TTC549 (cell line): ENCODE data around the gene GLI3.

ENCODE experiments used
- FAIRE-seq: peaks from 2 replicates; lab custom pipeline; 2012; peaks lifted over from hg19 to GRCh38; lab: Jason Lieb, UNC

The GLI3 gene

DNA sequence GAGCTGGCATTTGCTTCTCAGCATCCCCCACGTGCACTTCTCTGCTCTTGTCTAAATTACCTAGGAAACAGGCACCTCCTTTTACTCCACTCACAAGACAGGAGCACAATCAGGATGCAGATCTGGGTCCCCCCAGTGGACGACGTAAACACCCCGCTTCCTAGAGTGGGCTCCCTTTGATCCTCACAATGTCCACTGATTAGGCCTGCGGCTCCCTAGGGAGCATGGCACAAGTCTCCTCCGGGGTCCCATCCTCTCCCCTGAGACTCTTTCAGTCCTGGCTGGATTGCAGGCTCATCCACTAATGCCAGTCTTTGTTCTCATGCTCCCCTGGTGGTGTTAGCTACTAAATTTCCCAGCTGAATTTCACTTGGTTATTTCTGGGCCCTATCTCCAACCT lies 98.3 kb downstream of the GLI3 start:
- no peak for FAIRE-seq

DNA sequence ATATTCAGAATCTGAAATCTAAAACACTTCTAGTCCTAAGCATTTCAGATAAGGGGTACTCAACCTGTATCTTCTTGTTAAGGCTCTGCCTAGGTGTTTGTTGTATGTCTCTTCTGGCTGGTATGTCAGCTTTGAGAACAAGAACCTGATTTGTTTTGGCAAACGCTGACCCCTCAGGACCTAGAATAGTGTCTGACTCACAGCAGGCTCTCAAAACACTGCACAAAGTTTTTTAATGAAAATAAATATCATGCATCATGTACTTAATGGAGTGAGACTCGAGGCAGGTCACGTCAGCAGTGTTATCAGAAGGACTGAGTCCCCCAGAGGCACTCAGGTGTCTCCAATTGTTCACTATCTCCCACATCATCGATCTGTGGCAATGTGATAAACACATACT lies 99.1 kb downstream of the GLI3 start:
- FAIRE-seq: no peak

DNA sequence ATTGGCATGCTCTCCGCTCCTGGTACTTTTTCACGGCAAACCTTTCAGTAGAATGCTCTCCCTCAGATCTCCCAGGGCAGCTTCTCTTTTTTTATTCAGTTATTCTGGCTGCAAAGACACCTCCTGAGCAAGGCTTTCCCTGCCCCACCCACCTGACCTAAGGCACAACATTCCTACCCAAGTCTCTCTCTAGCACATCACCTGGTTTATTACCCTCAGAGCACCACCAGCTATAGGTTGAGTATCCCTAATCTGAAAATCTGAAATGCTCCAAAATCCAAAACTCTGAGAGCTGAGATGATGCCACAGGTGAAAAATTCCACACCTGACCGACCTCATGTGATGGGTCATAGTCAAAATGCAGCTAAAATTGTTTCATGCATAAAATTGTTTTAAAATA lies 99.6 kb downstream of the GLI3 start:
- no peak for FAIRE-seq

DNA sequence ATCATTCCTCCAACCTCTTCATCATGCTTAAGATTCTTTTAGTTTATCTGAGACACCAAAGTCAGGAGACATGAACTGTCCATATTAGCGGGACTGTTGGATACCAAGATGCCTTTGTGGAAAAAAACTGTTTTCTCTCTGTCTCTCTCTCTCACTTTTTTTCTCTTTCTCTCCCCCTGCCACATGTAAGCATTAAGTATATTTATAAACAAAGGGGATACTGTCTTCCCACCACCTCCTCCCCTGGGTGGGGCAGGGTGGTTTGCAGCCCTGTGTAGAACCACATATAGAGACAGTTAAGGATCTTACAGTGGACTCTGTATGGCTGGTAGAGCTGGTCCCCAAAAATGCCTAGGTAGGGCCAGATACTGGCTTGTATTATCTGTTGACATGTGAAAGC lies 101.3 kb downstream of the GLI3 start:
- no peak for FAIRE-seq

DNA sequence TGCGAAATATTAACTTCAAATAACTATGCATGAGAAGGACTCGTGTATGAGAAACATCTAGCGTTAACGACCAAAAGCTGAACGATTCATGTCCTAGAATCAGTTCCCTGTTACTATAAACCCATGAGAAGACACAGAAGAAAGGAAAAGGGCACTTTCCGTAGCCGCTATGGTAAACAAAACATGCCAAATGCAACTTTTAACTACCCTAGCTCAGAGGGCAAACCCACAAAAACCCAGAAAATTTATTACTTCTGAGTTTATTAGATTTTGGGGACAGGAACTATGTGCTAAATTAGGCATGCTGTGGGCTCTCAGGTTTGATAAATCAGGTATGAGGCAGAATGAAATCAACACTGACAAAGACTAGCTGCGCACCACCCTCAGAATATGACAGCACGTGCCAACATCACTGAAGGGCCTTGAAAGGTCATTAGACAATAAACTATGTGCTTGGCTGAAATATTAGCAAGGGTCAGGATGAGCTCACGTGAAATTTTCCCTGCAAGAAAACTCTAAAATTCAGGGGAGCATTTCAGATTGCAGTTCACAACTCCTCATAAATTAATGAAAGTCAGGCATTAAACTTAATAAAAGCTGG lies 102.6 kb downstream of the GLI3 start:
- no peak for FAIRE-seq

DNA sequence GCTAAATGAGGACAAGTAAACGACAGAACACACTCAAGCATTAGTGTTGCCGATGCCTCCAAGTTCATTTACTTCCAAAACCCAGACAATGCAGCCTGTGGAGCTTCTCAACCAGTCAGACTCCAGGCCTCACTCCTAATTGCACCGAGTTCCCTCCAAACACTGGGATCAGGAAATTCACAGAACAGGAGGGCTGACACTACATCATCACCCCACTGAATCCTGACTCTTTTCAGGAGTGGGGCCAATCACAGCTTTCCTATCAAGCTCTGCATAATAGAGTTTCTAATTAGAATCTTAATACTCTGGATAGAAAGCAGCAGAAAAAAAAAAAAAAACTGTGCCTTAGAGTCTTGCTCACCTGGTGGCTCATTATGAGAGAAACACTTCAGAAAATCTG lies 103.7 kb downstream of the GLI3 start:
- no peak for FAIRE-seq

DNA sequence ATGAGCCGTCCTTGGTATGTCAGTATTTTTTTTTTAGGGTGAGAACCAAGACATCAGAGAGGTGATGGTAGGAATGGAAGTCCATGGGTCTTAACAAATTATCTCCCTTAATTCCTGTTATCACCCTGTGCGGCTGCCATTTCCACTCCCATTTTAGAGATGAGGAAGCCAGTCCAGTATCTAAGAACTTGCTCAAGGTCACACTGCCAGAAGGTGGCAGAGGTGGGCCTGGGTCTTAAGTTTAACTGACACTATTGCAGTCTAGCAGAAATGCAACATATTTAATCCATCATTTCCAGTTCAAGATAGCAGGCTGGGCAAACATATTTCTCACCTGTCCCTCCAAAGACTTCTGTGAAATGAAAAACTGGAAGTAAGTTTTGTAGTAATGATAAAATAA lies 108.3 kb downstream of the GLI3 start:
- FAIRE-seq: no peak

DNA sequence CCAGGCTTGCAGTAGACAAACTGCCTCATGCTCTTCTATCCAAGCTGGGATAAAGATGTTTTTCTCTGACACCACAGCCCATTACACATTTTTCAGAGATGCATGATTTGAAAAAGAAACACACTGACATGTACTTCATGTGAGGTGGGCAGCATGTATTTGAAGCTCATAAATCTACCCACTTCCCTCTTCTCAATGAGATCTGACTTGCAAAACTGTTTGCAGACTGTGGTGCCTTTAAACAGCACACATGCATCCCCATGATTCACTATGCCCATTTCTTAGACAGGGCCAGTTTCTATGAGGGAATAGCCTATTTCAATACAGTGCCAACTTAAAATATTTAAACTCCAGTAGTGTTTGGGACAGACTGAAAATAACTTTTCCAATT lies 109.8 kb downstream of the GLI3 start:
- no peak for FAIRE-seq

DNA sequence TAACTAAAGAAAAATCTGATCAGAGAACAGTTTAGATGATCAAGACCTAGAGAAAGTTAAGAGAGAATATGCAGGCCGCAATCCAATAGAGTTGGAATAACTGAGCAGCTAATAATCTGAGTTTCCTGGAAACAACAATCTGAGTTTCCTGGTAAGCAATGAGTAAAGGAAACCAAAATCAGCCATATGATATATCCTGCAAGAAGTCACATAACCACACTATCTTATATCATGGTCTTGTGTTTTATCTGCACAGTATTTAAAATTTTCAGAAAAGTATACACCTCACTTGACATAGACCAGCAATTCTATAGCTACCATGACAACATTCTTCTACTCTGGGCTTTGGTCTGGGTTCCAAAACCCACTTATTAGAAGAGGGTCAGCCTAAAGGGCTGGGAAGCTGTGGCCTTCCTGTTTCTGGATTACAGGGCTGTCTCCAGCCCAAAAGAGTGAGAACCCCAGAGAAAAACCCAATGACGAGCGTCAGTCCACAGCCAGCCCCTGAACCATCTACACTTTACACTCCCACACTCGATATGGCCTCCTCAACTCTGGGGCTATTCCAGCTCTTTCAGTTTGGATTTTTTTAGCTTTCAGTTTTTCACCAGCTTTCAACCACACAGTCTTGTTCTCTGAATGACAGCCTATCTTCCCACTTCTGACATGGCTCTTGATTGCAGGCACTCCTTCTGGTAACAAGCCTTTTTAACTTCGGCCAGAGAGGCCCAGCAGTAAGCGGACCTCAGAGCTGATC lies 110.4 kb downstream of the GLI3 start:
- no peak for FAIRE-seq

DNA sequence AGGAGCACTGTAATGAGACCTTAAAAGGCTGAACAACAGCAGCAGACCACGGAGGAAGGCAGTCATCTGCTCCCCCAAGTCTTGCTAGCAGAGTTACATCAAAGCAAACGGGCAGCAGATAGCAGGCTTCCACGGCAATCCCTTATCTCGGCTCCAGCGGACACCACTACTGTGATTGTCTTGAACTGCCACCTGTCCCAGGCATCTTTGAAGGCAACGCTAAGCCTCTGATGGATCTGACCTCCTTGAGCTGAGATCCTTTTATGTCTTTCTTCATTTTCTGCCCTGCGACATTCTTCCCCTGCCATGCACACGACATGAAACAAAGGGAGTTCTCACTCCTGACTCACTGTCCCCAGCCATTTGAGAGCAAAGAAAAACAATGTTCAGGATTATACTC lies 111.7 kb downstream of the GLI3 start:
- FAIRE-seq: no peak

DNA sequence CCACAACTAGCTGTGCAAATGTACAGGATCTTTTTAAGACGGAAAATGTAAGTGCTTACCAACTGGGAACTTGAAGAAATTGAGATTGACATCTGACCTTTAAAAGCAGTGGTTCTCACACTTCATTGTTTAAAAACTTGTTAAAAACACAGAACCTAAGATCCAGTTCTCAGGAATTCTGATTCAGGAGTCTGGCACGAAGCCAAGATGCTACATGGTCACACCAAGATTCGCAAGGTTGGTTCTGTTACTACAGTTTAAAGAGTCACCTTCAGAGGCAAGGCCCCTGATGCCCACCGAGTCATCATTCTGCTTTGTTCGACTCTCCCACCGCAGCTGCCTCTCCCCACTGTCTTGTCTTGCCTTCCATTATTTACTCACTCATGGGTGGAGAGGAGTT lies 113.3 kb downstream of the GLI3 start:
- no peak for FAIRE-seq

DNA sequence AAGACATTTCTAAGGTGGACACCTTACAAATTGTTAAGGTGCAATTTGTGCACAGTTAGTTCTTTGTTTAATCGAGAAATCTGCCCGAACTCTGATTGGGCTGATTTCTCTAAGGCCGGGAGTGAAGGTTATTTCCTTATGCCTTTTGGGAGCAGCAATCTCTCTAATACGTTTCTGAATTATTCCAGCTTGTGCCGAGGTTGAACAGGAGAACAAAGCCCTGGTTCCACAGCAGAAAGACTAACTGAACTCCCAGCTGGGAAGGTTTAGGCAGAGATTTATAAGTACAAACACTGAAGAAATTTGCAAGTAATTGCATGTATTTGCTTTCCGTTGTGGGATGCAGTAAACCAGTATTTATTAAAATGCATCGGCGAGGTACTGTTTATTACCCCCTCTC lies 116.8 kb downstream of the GLI3 start:
- FAIRE-seq: no peak

DNA sequence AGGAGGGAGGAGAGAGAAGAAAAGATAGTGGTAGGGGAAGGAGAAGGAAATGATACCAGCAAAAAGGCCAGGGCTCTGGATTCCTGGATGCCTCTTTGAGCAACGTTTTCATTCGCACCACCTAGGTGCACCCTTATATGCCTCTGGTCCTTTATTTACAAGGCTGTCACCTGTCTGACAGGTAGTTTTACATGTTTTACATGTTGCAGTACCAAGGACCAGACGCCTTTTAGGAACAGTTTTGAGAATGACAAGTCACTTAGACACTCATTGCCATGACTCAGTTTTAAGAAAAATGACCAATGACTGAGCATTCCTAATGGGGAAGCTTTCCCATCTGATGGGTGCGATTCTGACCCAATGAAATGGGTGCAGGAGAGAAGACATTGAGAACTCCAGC lies 119.8 kb downstream of the GLI3 start:
- FAIRE-seq: no peak

DNA sequence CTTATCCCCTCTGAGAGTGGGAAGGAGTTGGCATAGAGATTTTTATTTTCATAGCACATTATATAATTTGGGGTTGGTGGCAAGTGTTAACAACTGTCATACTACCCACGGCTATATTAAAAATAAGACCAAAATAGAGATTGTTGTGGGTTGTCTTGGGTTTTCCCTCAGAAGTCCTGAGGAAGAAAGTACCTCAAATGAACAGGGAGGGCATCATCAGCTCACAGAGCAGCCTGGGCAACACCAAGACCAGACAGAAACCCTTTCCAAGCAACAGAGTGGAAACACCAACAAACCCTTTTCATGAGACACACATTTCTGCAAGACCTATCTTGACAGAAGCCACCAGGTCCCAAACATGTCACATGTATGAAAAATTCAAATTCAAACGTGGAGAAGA lies 121.2 kb downstream of the GLI3 start:
- no peak for FAIRE-seq

DNA sequence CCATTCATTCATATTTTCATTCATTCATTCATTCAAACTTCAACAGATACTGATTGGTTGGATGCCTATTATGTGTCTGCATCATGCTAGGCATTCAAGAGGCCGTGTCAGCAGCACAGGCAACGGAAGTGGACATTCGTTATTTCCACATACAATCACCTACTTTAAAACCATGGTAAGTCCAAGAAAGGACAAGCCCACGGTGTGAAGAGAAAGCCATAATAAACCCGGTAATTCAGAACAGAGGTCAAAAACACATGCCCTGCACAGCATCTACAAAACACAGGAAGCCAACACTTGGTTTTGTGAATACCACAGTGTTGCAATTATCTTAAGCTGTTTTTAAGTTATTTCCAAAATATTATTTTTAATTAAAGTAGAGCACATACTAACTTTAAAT lies 126.7 kb downstream of the GLI3 start:
- no peak for FAIRE-seq

DNA sequence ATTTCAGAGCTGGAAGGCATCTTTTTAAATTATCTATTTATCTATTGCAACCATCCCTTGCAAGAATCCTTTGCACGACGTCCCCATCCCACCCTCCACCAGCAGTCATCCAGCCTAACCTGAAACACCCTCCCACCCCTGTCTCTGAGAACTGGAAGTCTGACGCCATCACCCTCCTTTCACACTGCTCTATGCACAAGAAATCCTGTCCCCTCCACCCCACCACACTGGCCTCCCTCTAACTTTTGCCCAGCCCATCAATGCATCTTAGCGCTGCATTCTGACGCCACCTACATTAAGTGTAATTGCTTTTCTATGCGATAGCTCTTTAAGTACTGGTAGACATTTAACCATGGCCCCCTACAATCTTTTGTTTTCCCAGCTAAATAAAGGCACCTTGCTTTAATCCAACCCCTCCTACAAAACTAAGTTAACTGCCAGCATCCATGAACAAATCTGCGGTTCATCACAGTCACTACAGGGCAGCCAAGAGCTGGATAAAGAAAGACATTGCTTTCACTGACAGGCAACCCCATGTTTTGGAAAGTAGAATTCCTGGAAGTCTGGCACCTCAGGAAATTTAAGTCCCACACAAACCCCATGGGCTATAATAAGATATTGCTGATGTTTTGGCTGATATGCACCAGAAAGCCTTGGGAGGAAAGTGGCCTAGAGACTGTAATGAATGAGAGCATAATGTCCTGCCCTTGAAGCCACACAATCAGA lies 128.0 kb downstream of the GLI3 start:
- no peak for FAIRE-seq

DNA sequence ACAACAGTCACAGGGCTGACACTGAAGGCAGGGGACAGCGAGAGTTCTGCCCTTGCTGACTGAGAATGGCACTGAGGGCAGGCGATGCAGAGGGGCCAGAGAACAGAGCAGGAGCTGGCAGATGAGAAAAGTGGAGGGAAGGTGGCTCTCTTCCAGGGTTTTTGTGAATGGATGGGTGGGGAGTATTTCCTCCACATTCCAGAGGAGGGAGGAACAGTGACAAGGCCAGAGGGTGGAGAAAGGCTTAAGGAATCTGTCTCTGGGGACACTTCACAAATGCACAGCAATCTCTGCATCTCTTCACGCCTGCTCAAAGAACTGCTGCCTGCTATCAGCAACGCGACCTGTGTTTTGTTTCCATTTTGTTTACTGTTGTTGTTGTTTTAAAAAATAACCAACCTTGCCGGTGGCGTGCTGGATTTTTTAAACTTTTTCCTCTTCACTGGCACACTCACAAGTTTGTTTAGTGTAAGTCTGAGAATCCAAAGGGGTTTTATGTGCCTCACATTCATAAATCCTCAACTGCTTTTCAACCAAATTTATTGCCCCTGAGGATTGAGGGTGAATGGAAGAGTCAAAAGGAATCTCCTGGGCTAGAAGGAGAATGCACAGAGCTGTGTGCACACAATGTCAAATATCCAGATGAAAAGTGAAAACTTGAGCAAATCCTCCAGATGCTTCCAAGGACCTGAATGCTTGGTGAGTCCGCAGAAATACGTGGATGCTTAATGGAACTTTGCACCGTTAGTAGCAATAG lies 129.3 kb downstream of the GLI3 start:
- FAIRE-seq: no peak

DNA sequence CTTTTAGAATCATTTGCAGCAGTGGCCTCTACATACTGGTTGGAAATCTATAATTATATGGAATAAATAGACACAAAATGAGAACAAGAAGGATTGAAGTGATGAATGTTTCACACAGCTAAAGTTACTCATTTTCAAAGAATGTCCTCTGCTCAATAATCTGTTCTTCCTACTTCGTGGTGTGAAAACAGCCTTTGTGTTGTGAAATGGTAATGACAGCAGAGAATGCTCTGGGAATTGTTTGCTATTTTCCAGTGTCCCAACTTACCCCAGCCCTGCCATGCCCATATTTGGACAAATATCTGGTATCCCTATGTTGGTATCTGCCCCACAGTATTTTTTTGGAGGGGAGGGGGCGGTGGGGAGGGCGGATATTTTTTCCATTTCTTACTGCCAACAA lies 130.4 kb downstream of the GLI3 start:
- no peak for FAIRE-seq

DNA sequence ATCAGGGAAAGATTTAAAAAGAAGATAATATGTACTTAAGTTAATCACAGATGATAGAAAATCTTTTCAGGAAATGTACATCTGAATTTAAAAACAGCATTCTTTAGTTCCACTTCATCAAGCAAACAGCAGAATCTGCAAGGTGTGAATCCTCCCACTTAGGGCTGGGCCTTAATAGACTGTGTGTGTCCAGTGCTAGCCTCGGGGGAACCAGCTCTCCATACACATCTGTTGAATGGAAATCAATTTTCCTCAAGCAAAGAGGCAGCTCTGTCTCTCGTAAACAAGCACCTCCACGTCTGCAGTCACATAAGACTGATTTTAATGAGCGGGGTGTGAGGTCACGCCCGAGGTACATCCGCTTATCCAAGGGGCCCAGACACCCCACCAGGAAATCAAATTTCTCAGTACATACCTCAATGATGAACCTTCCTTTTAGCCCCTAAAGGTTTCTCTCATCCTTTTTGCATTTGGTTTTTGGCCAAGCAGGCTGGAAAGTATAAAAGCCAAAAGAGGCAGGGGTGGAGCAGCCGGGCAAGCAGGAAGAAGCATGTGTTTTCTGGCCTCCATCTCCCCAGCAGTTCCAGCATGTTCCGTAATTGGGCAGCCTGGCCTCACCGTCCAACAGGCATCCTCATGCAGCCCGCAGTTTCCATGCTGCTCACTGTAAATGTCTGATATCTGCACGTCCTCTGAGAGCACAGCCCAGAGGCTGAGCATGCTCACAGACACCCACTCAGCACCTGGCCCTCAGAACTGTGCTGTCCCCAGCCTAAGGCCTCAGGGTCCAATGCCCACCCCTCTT lies 131.3 kb downstream of the GLI3 start:
- FAIRE-seq: no peak

DNA sequence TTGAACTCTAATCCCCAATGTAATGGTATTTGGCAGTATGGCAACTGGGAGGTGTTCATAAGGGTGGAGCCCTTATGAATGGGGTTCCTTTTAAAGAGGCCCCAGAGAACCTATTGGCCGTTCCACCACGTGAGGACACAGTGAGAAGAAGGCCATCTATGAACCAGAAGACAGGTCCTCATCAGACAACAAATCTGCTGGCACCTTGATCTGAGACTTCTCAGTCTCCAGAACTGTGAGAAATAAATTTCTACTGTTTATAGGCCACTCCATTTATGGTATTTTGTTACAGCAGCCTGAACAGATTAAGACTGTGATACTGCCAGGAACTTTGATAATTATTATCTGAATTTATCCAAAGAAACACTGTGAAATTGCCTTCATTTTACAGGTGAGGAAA lies 132.3 kb downstream of the GLI3 start:
- FAIRE-seq: no peak

DNA sequence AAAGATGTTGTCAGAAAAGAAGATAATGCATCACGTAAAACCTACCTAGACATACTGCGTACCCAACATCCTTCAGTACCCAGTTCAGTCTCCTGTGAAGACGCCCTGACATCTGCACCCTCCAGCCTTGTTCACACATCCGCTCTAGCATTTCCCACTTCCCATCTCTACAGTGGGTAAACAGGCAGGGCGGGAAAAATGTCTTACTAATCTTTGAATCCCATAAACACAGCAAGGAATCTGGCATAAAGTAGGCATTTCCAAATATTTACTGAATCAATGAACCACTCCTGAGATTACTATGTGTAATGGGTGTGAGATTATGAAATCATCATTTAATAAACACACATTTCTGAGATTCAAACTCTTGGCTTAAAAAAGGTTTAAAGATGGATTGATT lies 132.8 kb downstream of the GLI3 start:
- FAIRE-seq: no peak

DNA sequence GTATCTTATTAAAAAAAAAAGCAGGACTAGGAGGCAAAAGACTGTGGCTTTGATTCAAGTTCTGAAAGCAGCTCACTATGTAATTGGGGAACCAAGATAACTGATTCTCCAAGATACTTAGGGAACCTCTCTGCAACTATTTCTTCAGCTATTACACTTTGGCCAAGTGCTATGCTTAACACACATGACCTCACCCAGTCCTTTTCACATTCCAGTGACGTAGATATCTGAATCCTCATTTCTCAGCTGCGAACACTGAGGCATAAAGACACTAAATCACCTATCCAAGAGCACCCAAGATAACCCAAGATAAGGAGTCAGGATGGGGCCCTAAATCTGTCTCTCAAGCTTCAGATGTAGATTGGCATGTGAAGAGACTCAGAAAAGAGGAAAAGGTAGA lies 133.6 kb downstream of the GLI3 start:
- no peak for FAIRE-seq
